Testis (tissue), 3 donors: ENCODE measurements around the gene CCDC70. TPM values are rescaled to one million over a fixed set of nuclear protein-coding genes. Genes with fewer than 3 reads are reported as not detected.

ENCODE experiments used
- DNase-seq: peaks from one replicate; pipeline ENCODE4 v3.0.0-alpha.2; 2019
- H3K27ac ChIP-seq, 2 donors: fragments of 200-600 bp; sonication (generic); one replicate each; pipeline ENCODE4 v1.5.1; 2019
- H3K27me3 ChIP-seq: fragments of 200-600 bp; sonication (generic); one replicate; pipeline ENCODE4 v1.5.1; 2019
- H3K36me3 ChIP-seq: fragments of 200-600 bp; sonication (generic); one replicate; pipeline ENCODE4 v1.5.1; 2017; ENCODE audit warnings: low read depth; ENCODE audit errors: missing control alignments
- H3K4me1 ChIP-seq: fragments of 200-600 bp; sonication (generic); one replicate; pipeline ENCODE4 v1.5.1; 2019
- H3K4me3 ChIP-seq, 2 donors: fragments of 200-600 bp; sonication (generic); one replicate each; pipeline ENCODE4 v1.5.1; 2017 to 2019
- H3K9me3 ChIP-seq: fragments of 200-600 bp; sonication (generic); one replicate; pipeline ENCODE4 v1.5.1; 2017
- CTCF ChIP-seq, 3 experiments: fragments of 450-650 bp in 2 of 3; fragments of 200-600 bp in 1 of 3; sonication (generic) in 1 of 3; IDR thresholded peaks; one replicate each; pipeline ENCODE4 v1.5.1; 2016 to 2019; ENCODE audit warnings: antibody characterized with exemption in 3 of 3, mild to moderate bottlenecking in 2 of 3, moderate library complexity in 1 of 3
- POLR2A ChIP-seq: fragments of 450-650 bp; IDR thresholded peaks from one replicate; pipeline ENCODE4 v1.6.1; 2017; ENCODE audit warnings: antibody characterized with exemption, mild to moderate bottlenecking, moderate library complexity
- WGBS, 2 donors: methylation state at CpG; one replicate each; pipeline ENCODE4 v1.1.5; 2018; 5-methylcytosine and 5-hydroxymethylcytosine counted together
- intact Hi-C: fragments of 100-400 bp; cut with DNase I; formaldehyde crosslinking; loops from one replicate; pipeline ENCODE4 v1.15.1; 2023; ENCODE audit warnings: low total_unique reads
- polyA plus RNA-seq: library from polyadenylated mRNA; stranded (reverse); fragments of 350-450 nt; fragmentation: Illumina TruSeq; extraction: RNeasy Lipid Tissue Mini Kit (QIAGEN cat#74804); gene quantifications from one replicate; pipeline ENCODE4 v1.2.3, GENCODE V29; 2014; ENCODE audit warnings: low read depth, low replicate concordance; ENCODE audit not compliant: insufficient read depth
- total RNA-seq, 2 donors: library from RNA; depleted of rRNA; stranded (reverse); fragments of >200 nt; gene quantifications; one replicate each; pipeline ENCODE4 v1.2.3, GENCODE V29; 2016

CCDC70 gene
- total and polyA plus RNA-seq, 3 donors from 2014 or later = 35.7 to 175 (median 82.2) TPM

GRCh38 chr13:51819544-51819943, 42.2 kb upstream of the CCDC70 start:
- Histone ChIP-seq H3K27ac (no peak overlapping the region), H3K9me3 (no peaks in the 10 kb centered on the region), H3K36me3 (no peaks in the 10 kb centered on the region), H3K27me3 (no peaks in the 10 kb centered on the region), H3K4me3 (no peak overlapping the region), H3K4me1 (peaks cover 11% of the 10 kb centered on the region)
- intact Hi-C loops = no loop called here
- DNase-seq = no peak
- WGBS, 2 donors = 86 to 93% methylated on average over 3 of the region's 3 CpGs
- TF ChIP-seq CTCF (IDR thresholded peaks at IDR 0.05) = no peak
- TF ChIP-seq POLR2A = no peak

- DNase-seq = no peak
- H3K27me3 ChIP-seq = no peaks in the 10 kb centered on the region
- no peak overlapping the region for H3K27ac ChIP-seq
- WGBS, 2 donors = 91 to 95% methylated on average over 4 of the region's 4 CpGs
- no peak overlapping the region for H3K4me3 ChIP-seq
- H3K4me1 ChIP-seq = peaks cover 9% of the 10 kb centered on the region
- no peaks in the 10 kb centered on the region for H3K36me3 ChIP-seq
- H3K9me3 ChIP-seq = no peaks in the 10 kb centered on the region
- intact Hi-C loops = no loop called here
- TF ChIP-seq POLR2A = no peak
- TF ChIP-seq CTCF (IDR thresholded peaks at IDR 0.05) = no peak
Observed at GRCh38 chr13:51820016-51820597, 41.7 kb upstream of the CCDC70 start.

GRCh38 chr13:51821606-51822005, 40.2 kb upstream of the CCDC70 start:
- Histone ChIP-seq H3K4me1 (peaks cover 5% of the 10 kb centered on the region), H3K36me3 (no peaks in the 10 kb centered on the region), H3K27ac (no peak overlapping the region), H3K9me3 (no peaks in the 10 kb centered on the region), H3K27me3 (no peaks in the 10 kb centered on the region), H3K4me3 (no peak overlapping the region)
- 79 to 83% methylated on average over 2 of the region's 2 CpGs for whole genome bisulfite sequencing, 2 donors
- DNase-seq = no peak
- intact Hi-C loops = no loop called here
- TF ChIP-seq POLR2A = no peak
- TF ChIP-seq CTCF (IDR thresholded peaks at IDR 0.05) = no peak

- 92 to 94% methylated on average over 13 of the region's 13 CpGs for WGBS, 2 donors
- no peak overlapping the region for H3K27ac ChIP-seq
- TF ChIP-seq CTCF (IDR thresholded peaks at IDR 0.05) (no peak), POLR2A (no peak)
- H3K9me3 ChIP-seq = no peaks in the 10 kb centered on the region
- peaks cover 7% of the 10 kb centered on the region for H3K4me1 ChIP-seq
- no peak for DNase-seq
- H3K27me3 ChIP-seq = no peaks in the 10 kb centered on the region
- H3K4me3 ChIP-seq = no peak overlapping the region
- intact Hi-C loops = no loop called here
- no peaks in the 10 kb centered on the region for H3K36me3 ChIP-seq
Observed at GRCh38 chr13:51822106-51822815, 39.5 kb upstream of the CCDC70 start.

- Histone ChIP-seq H3K4me3 (no peak overlapping the region), H3K27me3 (no peaks in the 10 kb centered on the region), H3K4me1 (peaks cover 7% of the 10 kb centered on the region), H3K9me3 (no peaks in the 10 kb centered on the region), H3K27ac (no peak overlapping the region), H3K36me3 (no peaks in the 10 kb centered on the region)
- DNase-seq = no peak
- intact Hi-C loops = no loop called here
- 93 to 98% methylated on average over 2 of the region's 2 CpGs for WGBS, 2 donors
- TF ChIP-seq CTCF (IDR thresholded peaks at IDR 0.05) = no peak
Observed at GRCh38 chr13:51823359-51823758, 38.4 kb upstream of the CCDC70 start.
